Fibroblast of villous mesenchyme (primary cell): ENCODE measurements around the gene YWHAB. TPM values are rescaled to one million over a fixed set of nuclear protein-coding genes. Genes with fewer than 3 reads are reported as not detected.
"Not testable (repeated sequence)": the region's sequence is repeated elsewhere in the genome, so short reads cannot be mapped to it uniquely, and the experiment has no call there.

Experiments used
- DNase-seq: peaks from one replicate; pipeline ENCODE4 v3.0.0-alpha.2; 2010; ENCODE audit warnings: low read depth
- H3K4me3 ChIP-seq: 2 replicates; pipeline ENCODE4 v1.5.1; 2011; ENCODE audit warnings: low read depth, mild to moderate bottlenecking, low read length
- CTCF ChIP-seq: IDR thresholded peaks from 2 replicates; pipeline ENCODE4 v1.5.1; 2012; ENCODE audit warnings: low read depth, mild to moderate bottlenecking, low read length; ENCODE audit not compliant: insufficient read depth
- total RNA-seq: library from RNA; depleted of rRNA; stranded (reverse); fragments of >200 nt; gene quantifications from 2 replicates; pipeline ENCODE4 v1.2.3, GENCODE V29; 2012

Gene YWHAB
- total RNA-seq, 1 donor = 147 TPM

GRCh38 chr20:44866703-44867335 is 18.7 kb upstream of the YWHAB start:
- H3K4me3 ChIP-seq = no peak overlapping the region
- DNase-seq = no peak
- no peak for TF ChIP-seq CTCF

GRCh38 chr20:44869471-44869870 is 16.0 kb upstream of the YWHAB start:
- no peak for TF ChIP-seq CTCF
- DNase-seq = no peak
- no peak overlapping the region for H3K4me3 ChIP-seq

GRCh38 chr20:44882360-44882759 is 3.1 kb upstream of the YWHAB start:
- not testable (repeated sequence) for H3K4me3 ChIP-seq, DNase-seq

GRCh38 chr20:44883214-44883902 is 2.1 kb upstream of the YWHAB start:
- DNase-seq = no peak
- no peak for TF ChIP-seq CTCF
- no peak overlapping the region for H3K4me3 ChIP-seq

GRCh38 chr20:44884907-44885391 is 556 bp upstream of the YWHAB start:
- no peak for DNase-seq
- H3K4me3 ChIP-seq = peak overlapping the region; percentile 79
- TF ChIP-seq CTCF = no peak

- TF ChIP-seq CTCF = no peak
- peak; percentile 29 for DNase-seq
- peak overlapping the region; percentile 79 for H3K4me3 ChIP-seq
Observed at GRCh38 chr20:44886266-44886651, 754 bp downstream of the YWHAB start.

- no peak for TF ChIP-seq CTCF
- H3K4me3 ChIP-seq = peak overlapping the region; percentile 79
- no peak for DNase-seq
Observed at GRCh38 chr20:44886828-44887227, 1.3 kb downstream of the YWHAB start.
